GF-D8 (cell line): ENCODE data around the gene RDH13.
"Not testable (repeated sequence)": the region's sequence is repeated elsewhere in the genome, so short reads cannot be mapped to it uniquely, and the experiment has no call there.

Experiments used
- DNase-seq: peaks from one replicate; lab custom pipeline; 2025; lab: John Stamatoyannopoulos, UW

Gene RDH13, protein sequence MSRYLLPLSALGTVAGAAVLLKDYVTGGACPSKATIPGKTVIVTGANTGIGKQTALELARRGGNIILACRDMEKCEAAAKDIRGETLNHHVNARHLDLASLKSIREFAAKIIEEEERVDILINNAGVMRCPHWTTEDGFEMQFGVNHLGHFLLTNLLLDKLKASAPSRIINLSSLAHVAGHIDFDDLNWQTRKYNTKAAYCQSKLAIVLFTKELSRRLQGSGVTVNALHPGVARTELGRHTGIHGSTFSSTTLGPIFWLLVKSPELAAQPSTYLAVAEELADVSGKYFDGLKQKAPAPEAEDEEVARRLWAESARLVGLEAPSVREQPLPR

DNA sequence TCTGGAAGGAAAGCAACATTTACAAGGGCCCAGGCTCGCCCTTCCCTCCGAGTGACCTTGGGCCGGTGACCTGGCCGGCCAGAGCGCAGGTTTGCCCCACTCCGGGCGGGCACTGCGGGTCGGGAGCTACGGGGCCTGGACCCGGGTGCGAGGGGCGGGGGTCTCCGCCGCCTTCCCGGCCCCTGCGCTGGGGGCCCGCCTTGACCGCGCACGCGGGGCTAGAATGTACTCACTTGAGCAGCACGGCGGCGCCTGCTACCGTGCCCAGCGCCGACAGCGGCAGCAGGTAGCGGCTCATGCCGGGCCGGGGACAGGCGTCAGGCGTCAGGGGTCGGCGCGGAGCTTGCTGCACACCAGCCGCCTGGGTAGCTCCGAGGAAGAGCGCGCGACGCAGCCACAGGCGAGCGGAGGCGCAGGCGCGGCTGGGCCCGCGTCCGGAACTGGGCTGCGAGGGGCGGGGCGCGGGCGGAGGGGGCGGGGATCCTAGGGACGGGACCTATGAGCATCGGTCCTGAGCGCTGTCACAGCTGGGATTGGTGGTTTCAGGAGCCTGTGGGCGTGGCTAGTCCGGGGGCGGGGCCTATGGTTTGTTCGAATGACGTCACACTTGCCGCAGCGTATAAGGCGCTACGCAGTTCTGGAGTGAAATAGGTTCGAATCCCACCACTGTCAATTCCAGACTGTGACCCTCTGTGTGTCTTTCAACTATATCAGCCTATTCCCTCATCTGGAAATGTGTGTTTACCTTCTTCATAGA is at the start of gene RDH13:
RDH13 (minus strand) TSS at position 414 of the 757 bp plus-strand sequence; CDS start at position 298, 116 bp downstream.
- DNase-seq: peak; percentile 83

DNA sequence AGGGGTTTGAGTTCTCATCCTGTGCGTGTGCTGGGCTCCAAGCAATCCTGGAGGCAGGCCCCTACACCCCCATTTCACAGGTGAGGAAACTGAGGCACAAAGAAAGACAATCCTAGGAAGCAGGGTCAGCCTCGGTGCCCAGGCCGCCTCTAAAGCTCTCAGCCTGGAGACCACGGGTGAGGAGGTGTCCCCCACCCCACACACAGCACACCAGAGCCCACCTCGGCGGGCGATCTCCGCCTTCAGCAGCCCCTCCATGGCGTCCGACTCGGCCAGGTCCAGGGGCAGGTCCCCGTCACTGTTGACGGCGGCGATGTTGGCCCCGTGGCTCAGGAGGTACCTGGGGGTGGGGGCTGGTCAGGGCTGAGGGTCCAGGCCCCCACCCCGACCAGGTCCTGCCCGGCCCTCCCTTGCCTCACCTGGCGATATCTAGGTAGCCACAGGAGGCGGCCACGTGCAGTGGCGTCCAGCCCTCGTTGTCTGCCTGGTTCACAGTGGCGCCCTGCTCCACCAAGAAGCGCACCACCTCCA is 49.4 kb upstream of the RDH13 start:
- DNase-seq: no peak

DNA sequence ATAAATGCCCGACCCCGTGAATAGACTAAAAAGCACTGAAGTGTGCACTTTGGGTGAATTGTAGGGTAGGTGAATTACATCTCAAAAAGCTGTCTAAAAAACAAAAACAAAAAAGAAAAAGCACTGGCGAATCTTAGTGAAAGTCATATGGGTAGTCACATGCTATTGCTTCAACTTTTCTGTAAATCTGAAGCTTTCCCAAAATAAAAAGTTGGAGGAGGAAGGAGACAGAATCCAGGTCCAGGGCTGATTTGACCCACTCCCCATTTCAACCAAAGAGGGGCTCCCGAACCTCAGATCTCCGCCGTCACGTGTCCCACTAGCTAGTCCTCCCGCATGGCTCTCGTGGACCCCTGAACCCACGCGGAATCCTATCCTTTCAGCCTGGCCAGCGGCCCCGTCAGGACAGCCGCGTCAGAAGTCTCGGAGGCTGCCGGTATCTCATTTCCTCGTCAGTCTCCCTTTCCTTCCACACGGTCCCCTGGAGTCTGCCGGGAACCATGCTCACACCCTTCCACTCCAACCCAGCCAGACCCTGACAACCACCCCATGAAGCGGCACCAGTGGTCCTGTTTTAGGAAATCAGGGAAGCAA is 48.4 kb upstream of the RDH13 start:
- DNase-seq: no peak

DNA sequence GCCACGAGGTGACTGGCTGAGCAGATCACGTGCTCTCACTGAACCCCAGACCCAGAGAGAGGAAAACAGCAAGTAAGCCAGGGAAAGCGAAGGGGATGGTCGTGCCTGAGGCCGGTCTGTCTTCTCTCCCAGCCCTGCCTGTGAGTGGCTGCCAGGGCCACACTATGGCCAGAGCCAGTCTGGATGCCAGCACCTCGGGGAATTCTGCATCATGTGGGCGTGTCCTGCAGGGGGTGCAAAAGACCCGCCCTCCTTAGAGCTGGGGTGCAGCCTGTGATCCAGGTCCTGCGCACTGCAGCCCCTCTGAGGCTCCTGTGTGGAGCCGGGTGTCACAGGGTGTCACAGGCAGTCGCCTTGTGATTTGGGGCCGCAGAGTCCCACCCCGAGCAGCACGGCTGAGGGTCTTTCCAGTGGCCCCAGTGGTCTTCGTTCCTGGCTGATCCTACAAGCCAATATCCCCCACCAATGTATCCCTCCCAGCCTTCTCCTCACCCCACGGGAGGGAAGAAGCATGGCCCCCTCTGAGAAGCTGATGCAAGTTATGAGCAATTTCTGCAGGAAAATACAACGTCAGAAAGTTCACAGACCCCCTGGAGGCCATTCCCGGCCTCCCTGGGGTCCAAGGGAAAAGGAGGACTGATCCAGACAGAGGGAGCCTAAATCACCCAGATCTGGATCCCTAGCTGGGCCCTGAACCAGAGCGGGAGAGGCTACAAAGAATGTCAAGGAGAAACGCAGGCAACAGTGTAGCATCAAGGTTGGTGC is 46.8 kb upstream of the RDH13 start:
- no peak for DNase-seq

DNA sequence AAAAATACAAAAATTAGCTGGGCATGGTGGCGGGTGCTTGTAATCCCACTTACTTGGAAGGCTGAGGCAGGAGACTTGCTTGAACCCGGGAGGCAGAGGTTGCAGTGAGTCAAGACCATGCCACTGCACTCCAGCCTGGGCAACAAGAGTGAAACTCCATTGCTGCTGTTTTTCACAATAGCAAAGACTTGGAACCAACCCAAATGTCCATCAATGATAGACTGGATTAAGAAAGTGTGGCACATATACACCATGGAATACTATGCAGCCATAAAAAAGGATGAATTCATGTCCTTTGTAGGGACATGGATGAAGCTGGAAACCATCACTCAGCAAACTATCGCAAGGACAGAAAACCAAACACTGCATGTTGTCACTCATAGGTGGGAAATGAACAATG is 44.3 kb upstream of the RDH13 start:
- not testable (repeated sequence) for DNase-seq

DNA sequence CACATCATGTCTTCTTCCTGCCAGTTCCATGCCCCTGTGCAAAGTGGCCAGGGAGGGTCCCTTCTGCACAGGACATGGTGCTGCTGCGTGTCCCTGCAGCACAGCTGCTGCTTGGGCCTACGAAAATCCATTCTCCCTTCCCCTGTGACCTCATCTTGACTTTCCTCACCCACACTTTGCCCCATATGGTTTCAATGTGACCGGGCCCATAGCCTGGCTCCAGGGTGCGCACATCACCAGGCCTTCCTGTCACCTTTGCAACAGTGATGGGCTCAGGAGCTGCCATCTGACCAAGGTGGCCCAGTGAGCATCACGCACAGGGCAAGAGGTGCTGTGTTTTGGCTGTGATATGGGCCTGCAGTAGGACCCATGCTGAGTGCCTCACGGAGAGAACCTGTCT is 43.6 kb upstream of the RDH13 start:
- DNase-seq: no peak

DNA sequence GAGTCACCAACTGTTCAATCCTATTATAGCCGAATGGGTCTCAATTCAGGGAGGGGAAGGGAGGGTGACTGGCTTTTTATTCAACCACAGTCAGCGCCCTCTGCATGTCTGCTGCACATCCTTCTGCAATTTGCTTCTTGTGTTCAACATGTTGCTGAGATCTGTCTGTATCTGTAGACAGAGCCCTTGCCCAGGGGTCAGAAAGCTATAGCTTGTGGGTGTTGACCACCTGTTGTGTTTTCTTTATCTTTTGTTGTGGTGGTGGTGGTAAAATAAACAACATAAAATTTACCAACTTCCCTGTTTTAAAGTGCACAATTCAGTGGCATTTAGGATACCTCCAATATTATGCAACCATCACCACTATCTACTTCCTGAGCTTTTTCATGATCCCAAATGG is 42.3 kb upstream of the RDH13 start:
- no peak for DNase-seq

DNA sequence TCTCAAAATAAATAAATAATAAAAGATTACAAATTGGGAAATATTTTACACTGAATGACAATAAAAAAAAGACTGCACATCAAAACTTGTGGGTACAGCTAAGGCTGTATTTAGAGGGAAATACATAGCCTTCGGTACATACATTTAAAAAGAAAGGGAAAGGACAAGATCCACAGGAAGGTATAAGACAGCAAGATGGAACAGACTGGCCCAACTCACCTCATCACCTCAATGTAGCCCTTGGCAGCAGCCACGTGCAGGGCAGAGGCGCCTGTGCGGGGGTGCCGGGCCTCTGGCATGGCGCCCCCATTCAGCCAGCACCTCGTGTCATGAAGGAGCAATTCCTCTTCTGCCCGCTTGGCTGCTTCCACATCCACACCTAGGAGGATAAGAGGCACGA is 40.2 kb upstream of the RDH13 start:
- no peak for DNase-seq

DNA sequence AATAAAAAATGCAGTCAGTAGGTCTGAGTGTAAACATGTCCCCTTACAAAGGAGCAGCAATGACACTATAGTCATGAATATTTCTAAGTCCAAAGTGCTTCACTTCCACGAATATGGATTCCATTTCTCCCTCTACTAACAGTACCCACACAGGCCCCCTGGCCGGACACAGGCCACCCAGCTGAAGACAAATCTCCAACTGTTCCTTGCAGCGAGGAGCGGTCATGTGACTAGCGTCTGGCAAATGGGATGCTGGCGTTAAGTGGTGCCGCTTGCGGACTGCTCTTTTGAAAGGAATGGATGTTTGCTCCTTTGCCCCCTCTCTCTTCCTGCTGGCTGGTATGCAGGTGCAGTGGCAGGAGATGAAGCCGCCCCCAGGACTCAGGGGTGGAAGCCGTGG is 38.3 kb upstream of the RDH13 start:
- DNase-seq: no peak

DNA sequence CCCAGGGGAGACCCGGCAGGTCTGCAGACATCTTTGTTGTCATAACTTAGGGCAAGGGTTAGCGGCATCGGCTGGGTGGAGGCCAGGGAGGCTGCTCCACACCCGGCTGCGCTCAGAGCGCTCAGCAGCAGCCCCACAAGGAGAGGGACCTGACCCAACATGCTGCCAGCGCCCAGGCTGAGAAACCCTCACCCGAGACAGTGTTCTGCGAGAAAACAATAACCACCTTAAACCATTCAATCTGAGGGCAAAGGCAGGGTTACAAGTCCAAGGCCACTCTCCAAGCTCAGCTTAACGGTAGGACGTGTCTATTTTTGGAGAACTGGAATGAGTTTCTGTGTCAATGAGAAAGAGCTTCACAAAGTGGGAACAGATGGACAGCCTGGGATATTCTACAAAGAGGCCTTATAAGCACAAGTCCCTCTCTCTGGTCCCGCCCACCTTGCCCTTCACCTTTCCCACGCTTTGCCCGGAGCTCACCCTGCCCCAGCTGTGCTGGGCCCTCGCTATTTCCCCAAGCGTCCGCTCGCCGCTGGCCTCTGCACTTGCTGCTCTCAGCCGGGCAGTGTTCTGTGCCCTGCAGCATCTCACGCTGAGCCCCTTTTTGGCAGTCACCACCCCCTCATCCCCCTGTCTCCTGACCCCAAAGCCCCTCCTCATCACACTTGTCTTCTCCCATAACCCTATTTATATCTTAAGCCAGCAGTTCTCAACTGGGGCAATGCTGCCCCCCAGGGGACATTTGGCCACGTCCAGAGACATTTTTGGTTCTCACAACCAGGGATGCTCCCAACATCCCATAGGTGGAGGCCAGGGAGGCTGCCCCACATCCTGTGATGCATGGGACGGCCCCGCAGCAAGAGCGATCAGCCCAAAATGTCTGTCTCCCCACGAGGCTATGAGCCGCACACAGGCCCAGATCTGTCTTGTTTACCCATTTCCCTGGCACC is 36.9 kb upstream of the RDH13 start:
- DNase-seq: no peak

DNA sequence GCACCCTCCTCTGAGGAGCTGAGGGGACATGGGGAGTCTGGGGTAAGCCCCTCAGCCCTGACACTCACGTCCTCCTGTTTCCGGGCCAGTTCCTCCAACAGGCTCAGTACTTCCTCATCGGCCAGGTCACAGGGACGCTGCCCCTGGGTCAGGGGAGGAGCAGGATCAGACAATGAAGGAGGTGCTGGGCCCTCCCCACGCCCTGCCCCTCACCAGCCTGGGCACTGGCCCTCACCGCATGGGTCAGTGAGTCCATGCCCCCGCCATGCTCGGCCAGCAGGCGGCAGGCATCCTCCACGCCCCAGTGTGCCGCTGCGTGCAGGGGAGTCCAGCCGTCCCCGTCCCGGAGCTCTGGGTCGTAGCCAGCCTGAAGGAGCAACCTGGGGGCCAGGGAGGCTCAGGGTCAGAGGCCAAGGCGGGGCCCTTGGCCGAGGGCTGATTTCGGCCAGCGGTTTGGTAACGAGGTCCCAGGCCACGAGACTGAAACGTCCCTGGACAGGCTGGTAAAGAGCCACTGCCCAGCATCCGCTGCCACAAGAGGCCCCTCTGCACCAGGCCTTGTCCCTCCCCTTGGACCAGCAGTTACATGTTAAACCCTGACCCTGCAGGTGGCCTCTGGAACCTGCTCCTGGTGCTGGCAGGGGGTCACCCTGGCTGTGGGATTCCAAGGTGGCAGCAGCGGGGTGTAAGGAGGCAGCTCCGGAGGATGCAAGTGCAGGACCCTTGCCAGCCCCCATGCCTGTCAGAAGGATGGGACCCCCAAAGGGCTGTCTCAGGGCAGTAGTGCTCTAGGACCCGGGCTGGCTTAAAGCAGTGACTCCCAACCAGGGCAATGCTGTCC is 36.0 kb upstream of the RDH13 start:
- DNase-seq: no peak

DNA sequence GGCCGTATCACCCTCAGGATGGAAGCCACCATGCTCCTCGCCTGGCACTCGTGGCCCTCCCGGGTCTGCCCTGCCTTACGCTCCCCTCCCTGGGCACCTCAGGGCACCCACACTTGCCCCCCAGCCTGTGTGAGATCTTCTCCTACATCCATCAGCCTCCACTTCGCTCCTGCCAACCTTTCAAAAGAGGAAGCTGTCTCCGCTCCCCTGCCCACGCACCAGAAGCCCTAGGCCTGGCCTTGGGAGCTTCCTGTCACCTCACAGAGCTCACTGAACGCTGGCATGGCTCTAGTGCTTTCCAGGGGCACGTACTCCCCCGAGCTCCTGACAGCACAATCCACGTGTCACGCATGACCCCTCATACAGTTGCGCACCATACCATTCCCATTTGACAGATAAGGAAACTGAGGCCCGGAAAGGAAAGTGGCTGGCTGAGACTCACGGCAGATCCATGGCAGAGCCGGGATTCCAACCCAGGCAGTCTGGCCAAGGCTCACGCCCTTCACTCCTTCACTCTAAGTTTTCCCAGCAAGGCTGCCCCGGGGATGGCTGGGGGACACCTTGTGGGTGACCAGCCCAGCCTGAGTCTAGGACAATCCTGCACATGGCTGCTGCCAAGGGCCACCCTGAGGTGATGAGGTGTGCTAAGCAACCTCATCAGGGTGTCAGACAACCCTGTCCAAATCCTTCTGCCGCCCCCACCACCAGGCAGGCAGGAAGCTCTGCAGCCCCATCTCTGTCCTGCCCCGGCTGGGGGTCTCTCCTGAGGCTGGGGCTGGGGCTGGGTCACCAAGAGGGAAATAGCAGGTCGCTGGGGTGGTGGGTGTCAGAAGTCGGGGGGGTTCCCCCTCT is 35.1 kb upstream of the RDH13 start:
- peak; percentile 60 for DNase-seq

DNA sequence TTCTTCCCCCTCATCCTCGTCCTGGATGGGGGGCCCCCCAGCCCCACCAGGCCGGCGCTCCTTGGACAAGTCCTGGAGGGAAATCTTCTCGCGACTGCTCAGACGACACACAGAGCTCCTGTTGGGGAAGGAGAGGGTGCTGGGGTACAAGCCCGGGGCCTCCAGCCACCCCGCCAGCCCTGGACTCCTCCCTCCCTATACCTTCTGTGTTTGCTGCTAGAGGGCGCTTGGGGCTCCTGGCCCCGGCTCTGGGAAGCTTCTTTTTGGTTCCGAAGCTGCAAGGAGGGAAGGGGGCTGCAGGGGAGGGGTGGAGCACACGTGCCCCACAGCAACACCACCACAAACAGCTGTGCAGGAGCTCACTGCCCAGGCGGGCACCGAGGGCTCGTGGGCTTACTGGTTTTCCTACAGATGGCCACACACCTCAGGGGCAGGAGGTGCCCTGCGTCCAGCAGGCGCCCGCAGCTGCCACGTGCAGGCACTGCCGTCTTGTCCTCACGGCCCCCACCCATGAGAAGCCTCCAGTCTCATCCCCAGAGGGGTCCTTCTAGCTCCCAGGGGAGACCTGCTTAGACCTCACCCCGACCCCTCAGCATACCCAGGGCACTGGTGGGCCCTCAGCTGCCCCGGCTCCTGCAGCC is 33.2 kb upstream of the RDH13 start:
- no peak for DNase-seq

DNA sequence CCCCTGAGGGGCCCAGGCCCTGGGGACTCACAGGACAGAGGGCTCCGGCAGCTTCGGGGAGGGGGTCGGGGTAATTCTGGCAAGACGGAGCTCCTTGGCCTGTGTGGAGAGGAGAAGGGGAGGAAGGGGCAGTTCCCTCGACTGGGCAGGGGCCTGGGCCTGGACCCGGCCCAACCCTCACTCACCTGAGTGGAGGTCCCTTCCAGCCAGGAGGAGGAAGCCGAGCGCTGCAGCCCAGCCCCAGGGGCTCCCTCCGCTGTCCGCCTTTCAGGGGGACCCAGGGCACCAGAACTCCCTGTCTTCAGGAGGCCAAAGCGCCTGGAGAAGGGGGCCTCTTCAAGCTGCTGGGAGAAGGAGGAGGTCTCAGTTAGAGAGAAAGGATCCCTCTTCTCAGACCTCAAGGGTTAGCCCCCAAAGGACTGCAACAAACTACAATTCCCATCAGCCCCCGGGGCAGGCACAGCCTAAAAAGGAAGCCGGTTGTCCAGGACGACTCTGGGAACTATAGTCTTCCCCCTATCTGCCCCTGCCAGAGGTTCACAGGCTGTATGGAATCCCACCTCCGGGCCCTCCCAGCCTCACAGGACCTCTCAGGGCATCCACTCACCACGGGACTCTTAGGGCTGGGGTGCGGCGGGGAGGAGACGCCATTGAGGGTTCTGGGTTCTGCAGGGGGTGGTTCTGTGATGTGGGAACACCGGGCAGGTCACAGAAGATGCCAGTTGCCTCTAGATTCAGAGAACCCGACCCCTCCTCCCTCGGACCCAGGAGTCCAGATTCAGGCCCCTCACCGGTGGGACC is 32.5 kb upstream of the RDH13 start:
- DNase-seq: no peak

DNA sequence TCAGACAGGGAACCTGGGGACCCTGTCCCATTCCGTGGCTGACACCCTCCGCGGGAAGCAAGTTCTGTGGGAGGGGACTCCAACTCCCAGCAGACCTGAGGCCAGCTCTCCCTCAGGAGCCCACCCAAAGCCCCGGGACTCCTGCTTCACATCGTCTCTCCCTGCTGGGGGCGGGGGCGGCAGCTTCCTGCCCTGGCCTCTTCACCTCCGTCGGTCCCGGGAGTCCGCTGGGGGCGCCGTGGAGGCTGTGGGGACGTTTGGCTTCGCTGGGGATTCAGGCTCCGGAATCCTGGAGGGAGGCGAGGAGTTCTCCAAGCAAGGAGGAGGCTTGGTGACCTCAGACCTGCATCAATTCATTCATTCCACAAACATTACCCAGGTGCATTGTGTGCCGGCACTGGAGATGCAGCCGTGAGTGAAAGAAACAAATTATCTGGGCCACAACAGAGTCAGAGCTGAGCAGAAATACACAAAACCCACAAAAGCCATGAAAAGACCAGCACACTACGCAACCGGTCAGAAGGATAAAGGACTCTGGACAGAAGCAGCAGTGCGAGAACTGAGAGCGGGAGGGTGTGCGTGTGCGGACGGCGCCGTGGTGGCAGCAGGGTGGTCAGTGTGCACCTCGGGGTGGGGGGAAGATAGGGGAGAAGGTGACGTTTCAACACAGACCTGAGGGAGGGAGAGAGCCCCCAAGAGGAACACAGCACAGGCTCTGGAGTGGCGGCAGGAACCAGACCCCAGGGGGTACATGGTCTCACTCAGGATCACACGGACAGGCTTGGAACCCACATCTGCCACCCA is 31.7 kb upstream of the RDH13 start:
- DNase-seq: no peak

DNA sequence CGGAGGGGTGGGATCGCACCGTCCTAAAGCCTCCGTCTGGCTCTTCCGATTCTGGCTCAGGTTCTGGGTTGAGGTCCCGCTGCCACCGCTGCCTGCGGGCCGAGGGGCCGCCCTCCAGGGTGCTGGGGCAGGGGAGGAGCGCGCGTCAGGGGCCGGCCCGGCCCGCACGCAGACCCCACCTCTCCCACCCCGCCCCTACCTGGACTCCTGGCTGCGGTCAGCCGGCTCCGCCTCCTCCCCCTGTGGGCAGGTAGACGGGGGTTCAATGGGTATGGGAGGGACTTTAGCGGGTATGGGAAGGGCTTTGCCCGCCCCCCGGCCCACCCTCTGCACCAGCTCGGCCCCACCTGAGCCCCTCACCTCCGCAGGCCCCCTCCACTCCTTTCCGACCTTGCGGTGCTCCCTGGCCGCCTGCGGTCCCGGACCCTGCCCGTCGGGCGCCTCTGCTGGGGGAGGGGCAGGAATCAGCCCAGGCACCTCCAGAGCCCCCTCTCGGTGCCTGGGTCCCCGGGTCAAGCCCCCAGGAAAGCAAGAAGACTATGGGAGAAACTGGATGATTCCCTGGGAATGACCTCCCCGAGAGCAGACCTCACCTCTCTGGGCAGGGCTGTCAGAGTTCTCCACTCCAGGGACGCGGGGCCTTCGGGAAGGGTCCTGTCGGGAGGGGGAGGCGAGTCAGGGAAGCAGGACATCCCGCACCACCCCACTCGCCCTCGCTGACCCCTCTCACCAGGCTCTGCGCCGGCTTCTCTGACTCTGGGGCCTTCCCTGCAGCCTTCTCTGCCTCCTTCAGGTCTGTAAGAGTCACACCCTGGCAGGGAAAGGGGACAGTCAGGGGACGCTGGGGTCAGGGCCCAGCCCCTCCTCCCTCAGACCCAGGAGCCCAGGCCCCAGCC is 29.7 kb upstream of the RDH13 start:
- no peak for DNase-seq
